ENCODE measurements around the gene C10orf67.

- TF ChIP-seq POLR2AphosphoS5 (IDR thresholded peaks at IDR 0.05) (no peak), EP300 (IDR thresholded peaks at IDR 0.05) (no peak), CTCF (IDR thresholded peaks at IDR 0.05) (no peak)
Measured at GRCh38 chr10:23155169-23155568, 189.4 kb downstream of the C10orf67 start.

All from gastroesophageal sphincter (tissue), 3 donors.